CD4-positive, CD25-positive, alpha-beta regulatory T cell (primary cell): ENCODE data around the gene PPP1R2C. TPM values are rescaled to one million over a fixed set of nuclear protein-coding genes. Genes with fewer than 3 reads are reported as not detected.
A peak's percentile ranks its signal among the peaks of the same experiment; 100 is the strongest.

Experiments
- ATAC-seq, 2 donors: fragments of 150-1000 bp; cut with Tn5 transposase; one replicate each; pipeline ENCODE4 v1.10.0; 2021; ENCODE audit warnings: low read depth in 2 of 2, moderate number of reproducible peaks in 2 of 2, moderate library complexity in 1 of 2
- DNase-seq, 3 donors: peaks; one replicate each; pipeline versions ENCODE4 v3.0.0 to v3.0.0-alpha.2; 2012 to 2022; ENCODE audit warnings: mixed read lengths in 1 of 3
- H3K27ac ChIP-seq: one replicate; pipeline ENCODE4 v1.7.0; 2013; ENCODE audit warnings: mild to moderate bottlenecking, low read length; ENCODE audit not compliant: insufficient read depth, poor library complexity, severe bottlenecking
- H3K27me3 ChIP-seq: one replicate; pipeline ENCODE4 v1.7.0; 2013; ENCODE audit warnings: low read length; ENCODE audit not compliant: control insufficient read depth, insufficient read depth
- H3K36me3 ChIP-seq: one replicate; pipeline ENCODE4 v1.7.0; 2013; ENCODE audit warnings: mild to moderate bottlenecking, low read length, moderate library complexity; ENCODE audit not compliant: control insufficient read depth, insufficient read depth
- H3K4me1 ChIP-seq: 2 replicates; pipeline ENCODE4 v1.7.0; 2013; ENCODE audit warnings: mild to moderate bottlenecking, low read length; ENCODE audit not compliant: insufficient read depth, control insufficient read depth, poor library complexity, severe bottlenecking
- H3K4me3 ChIP-seq: one replicate; pipeline ENCODE4 v1.7.0; 2013; ENCODE audit warnings: low read depth, mild to moderate bottlenecking, low read length, moderate library complexity
- H3K9me3 ChIP-seq, 2 experiments: 1 replicate in 1 of 2; 2 replicates in 1 of 2; pipeline ENCODE4 v1.7.0; 2013; ENCODE audit warnings: low read length in 2 of 2, mild to moderate bottlenecking in 1 of 2, moderate library complexity in 1 of 2; ENCODE audit not compliant: control insufficient read depth in 2 of 2
- H3K27ac Mint-ChIP-seq, 3 donors: one replicate each; pipeline ENCODE4 v1.8.0; 2020 to 2022; ENCODE audit warnings: mild to moderate bottlenecking in 3 of 3, mixed read lengths in 3 of 3, moderate library complexity in 2 of 3
- H3K27me3 Mint-ChIP-seq: one replicate; pipeline ENCODE4 v1.8.0; 2022; ENCODE audit warnings: mild to moderate bottlenecking, mixed read lengths
- H3K36me3 Mint-ChIP-seq: one replicate; pipeline ENCODE4 v1.8.0; 2020; ENCODE audit warnings: mixed read lengths
- H3K4me1 Mint-ChIP-seq, 4 donors: one replicate each; pipeline ENCODE4 v1.8.0; 2020 to 2022; ENCODE audit warnings: mixed read lengths in 4 of 4, mild to moderate bottlenecking in 1 of 4
- H3K4me3 Mint-ChIP-seq, 4 donors: one replicate each; pipeline ENCODE4 v1.8.0; 2020 to 2022; ENCODE audit warnings: mild to moderate bottlenecking in 4 of 4, mixed read lengths in 4 of 4, moderate library complexity in 3 of 4
- H3K9me3 Mint-ChIP-seq, 7 donors: one replicate each; pipeline ENCODE4 v1.8.0; 2020 to 2022; ENCODE audit warnings: mixed read lengths in 7 of 7, mild to moderate bottlenecking in 3 of 7, moderate library complexity in 2 of 7
- polyA plus RNA-seq, 4 donors: library from polyadenylated mRNA; unstranded; fragments of 300-500 nt; fragmentation: Illumina TruSeq; gene quantifications; one replicate each; pipeline ENCODE4 v1.2.3, GENCODE V29; 2021
- total RNA-seq: library from RNA; stranded (reverse); gene quantifications from one replicate; pipeline ENCODE4 v1.2.3, GENCODE V29; 2022

PPP1R2C gene
- total and polyA plus RNA-seq, 5 donors from 2014 or later = 2.1 to 32.2 (median 3.7) TPM; not detected in 1

DNA sequence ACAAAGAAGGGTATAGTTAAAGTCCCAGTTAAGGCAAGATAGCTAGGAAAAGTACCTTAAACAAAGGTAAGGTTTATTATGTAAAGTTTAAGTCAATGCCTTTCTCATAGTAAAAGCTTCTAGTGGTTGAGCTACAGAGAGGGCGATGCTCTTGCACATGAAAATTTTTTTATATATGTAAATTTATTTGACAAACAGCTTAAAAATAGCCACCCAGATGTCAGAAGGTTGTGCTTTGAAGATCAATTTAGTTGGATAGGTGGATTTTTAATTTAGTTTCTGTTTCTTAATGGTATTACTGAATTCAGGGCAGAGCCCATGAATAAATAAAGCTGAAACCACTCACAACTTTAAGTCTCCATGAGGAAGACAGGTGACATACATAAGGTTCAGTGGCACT, 29.4 kb upstream of the PPP1R2C start:
- DNase-seq (no peak), ATAC-seq (no peak)
- Histone ChIP-seq H3K4me1 (no peaks in the 10 kb centered on the region), H3K27me3 (no peaks in the 10 kb centered on the region), H3K9me3 (no peaks in the 10 kb centered on the region), H3K4me3 (no peak overlapping the region), H3K36me3 (no peaks in the 10 kb centered on the region), H3K27ac (no peak overlapping the region)
- Mint-ChIP-seq H3K27ac (no peak overlapping the region), H3K4me1 (peaks cover 0 to 13% (median 4%) of the 10 kb centered on the region in 4 donors), H3K4me3 (no peak overlapping the region), H3K36me3 (no peaks in the 10 kb centered on the region), H3K27me3 (no peaks in the 10 kb centered on the region), H3K9me3 (peaks cover 0 to 2% (median 0%) of the 10 kb centered on the region in 7 donors)

DNA sequence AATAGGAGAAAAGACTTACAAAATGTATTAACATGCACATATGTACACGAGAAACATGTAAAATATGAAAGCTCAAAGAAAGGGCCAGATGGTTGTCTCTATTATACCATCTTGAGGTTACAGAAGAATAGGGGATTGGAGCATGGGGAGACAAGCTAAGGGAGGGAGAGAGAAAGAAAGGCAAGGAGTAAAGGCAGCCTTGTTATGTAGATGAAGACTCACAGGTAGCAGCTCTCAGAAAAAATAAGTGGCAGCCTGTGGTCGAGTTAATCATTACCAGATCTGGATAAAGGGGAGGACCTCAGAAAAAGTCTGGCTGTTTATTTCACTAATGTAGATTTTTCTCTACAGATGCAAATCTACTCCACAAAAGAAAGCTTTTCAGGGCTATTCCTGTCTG, 26.6 kb upstream of the PPP1R2C start:
- ATAC-seq = no peak
- Mint-ChIP-seq H3K4me3 (peak overlapping the region in 1 of 4 donors; percentile 15), H3K9me3 (peaks cover 0 to 2% (median 0%) of the 10 kb centered on the region in 7 donors), H3K27ac (peak overlapping the region in 2 of 3 donors; percentile 2 to 3), H3K36me3 (no peaks in the 10 kb centered on the region), H3K27me3 (no peaks in the 10 kb centered on the region), H3K4me1 (peaks cover 0 to 14% (median 7%) of the 10 kb centered on the region in 4 donors)
- Histone ChIP-seq H3K9me3 (no peaks in the 10 kb centered on the region), H3K4me1 (no peaks in the 10 kb centered on the region), H3K27me3 (no peaks in the 10 kb centered on the region), H3K36me3 (no peaks in the 10 kb centered on the region), H3K27ac (no peak overlapping the region), H3K4me3 (no peak overlapping the region)
- DNase-seq = no peak

DNA sequence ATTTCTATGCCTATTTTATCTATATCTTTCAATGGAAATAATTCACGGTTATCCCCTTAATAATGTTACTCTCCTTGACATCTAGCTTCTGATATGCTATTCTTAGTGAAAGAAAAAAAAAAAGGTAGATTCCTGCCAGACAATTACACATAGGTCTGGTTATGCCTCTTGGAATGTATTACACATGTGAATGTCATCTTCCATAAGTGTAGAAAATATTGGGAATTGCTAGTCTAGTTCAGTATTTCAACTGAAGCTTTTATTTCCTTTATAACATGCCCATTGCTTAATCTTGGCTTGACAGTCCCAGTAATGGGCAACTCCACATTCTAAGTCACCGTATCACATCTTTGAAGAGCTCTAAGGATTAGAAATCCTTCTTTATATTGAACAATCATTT, 25.4 kb upstream of the PPP1R2C start:
- no peaks in the 10 kb centered on the region for H3K36me3 Mint-ChIP-seq
- H3K4me3 Mint-ChIP-seq = no peak overlapping the region
- Histone ChIP-seq H3K4me3 (no peak overlapping the region), H3K36me3 (no peaks in the 10 kb centered on the region), H3K27ac (no peak overlapping the region), H3K4me1 (no peaks in the 10 kb centered on the region), H3K27me3 (no peaks in the 10 kb centered on the region), H3K9me3 (no peaks in the 10 kb centered on the region)
- H3K4me1 Mint-ChIP-seq = peaks cover 0 to 14% (median 7%) of the 10 kb centered on the region in 4 donors
- H3K27ac Mint-ChIP-seq = no peak overlapping the region
- DNase-seq = no peak
- H3K9me3 Mint-ChIP-seq = peaks cover 0 to 2% (median 0%) of the 10 kb centered on the region in 7 donors
- ATAC-seq = no peak
- H3K27me3 Mint-ChIP-seq = no peaks in the 10 kb centered on the region

DNA sequence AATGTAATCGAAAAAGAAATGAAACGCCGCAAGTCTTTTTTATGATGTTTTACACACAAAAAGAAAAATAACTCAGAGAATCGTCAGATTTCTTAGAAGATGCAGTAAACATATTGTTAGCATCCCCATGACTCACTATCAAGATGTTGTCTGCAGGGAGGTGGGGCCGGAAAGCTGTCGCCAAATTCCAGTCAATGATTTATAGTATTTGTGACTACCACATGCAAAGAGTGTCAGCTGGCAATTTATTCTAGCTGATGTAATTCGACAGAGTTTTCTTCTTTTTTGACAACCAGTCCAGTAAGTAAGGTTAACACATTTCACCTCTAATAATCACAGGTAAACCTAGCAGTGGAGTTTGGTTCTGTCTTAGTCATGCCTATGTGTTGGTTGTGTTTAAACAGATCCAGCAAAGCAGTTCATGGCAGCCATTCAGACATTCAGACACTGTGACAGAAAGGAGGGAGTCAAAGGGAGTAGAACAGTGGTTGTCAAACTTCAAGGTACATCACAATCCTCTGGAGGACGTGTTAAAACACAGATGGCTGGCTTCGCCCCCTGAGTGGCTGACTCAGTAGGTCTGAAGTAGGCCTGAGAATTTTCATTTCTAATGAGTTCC, 19.8 kb upstream of the PPP1R2C start:
- Histone ChIP-seq H3K9me3 (no peaks in the 10 kb centered on the region), H3K4me3 (no peak overlapping the region), H3K36me3 (no peaks in the 10 kb centered on the region), H3K4me1 (no peaks in the 10 kb centered on the region), H3K27ac (no peak overlapping the region), H3K27me3 (no peaks in the 10 kb centered on the region)
- H3K9me3 Mint-ChIP-seq = peaks cover 0 to 3% (median 0%) of the 10 kb centered on the region in 7 donors
- H3K27me3 Mint-ChIP-seq = no peaks in the 10 kb centered on the region
- DNase-seq = no peak
- H3K36me3 Mint-ChIP-seq = no peaks in the 10 kb centered on the region
- no peak for ATAC-seq
- H3K4me3 Mint-ChIP-seq = no peak overlapping the region
- H3K27ac Mint-ChIP-seq = no peak overlapping the region
- peaks cover 0 to 10% (median 0%) of the 10 kb centered on the region in 4 donors for H3K4me1 Mint-ChIP-seq

DNA sequence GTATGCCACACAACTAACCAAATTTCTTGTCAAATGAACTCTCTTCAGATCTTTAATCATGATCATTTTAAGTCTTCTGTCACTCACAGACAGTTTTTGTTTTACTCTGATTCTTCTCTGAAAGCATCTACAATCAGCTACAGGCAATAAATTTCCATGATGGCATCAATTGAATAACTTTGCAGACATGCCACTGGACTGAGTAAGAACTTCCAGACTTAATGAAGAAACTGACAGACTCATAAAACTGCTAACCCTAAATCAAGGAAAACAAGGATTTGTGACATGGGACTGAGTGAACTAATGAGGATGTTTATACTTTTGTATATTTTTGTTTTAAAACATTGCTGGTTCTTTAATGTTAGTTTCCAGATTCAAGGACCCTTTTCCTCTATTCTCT, 5.5 kb upstream of the PPP1R2C start:
- no peak overlapping the region for H3K4me3 Mint-ChIP-seq
- H3K27ac Mint-ChIP-seq = no peak overlapping the region
- peaks cover 10% of the 10 kb centered on the region for H3K36me3 Mint-ChIP-seq
- H3K4me3 ChIP-seq = no peak overlapping the region
- H3K9me3 ChIP-seq = no peaks in the 10 kb centered on the region
- H3K4me1 ChIP-seq = no peaks in the 10 kb centered on the region
- no peak overlapping the region for H3K27ac ChIP-seq
- no peaks in the 10 kb centered on the region for H3K36me3 ChIP-seq
- H3K27me3 ChIP-seq = no peaks in the 10 kb centered on the region
- H3K4me1 Mint-ChIP-seq = peaks cover 0 to 7% (median 4%) of the 10 kb centered on the region in 4 donors
- ATAC-seq (no peak), DNase-seq (no peak)
- peaks cover 0 to 9% (median 0%) of the 10 kb centered on the region in 7 donors for H3K9me3 Mint-ChIP-seq
- H3K27me3 Mint-ChIP-seq = no peaks in the 10 kb centered on the region

DNA sequence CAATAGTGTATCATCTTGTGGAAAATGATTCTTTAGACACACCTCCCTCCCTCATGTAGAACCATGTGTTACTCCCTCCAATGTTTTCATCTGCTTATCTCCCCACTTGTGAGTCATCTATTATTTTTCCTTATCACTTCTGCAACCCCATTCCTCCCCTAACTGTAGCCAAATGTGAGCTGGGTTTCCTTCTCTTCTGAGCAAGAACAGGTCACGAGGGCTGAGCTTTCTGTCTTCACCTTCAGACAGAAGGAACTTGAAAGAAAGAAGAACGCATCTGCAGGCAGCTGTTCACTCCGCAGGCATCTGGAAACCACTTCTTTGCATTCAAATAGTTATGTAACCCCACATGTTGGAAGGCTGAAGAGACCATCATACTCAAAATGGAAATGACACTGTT, 1.8 kb downstream of the PPP1R2C start:
- Histone ChIP-seq H3K36me3 (no peaks in the 10 kb centered on the region), H3K27ac (no peak overlapping the region), H3K4me1 (no peaks in the 10 kb centered on the region), H3K4me3 (no peak overlapping the region), H3K9me3 (no peaks in the 10 kb centered on the region), H3K27me3 (no peaks in the 10 kb centered on the region)
- DNase-seq (no peak), ATAC-seq (no peak)
- H3K4me1 Mint-ChIP-seq = peaks cover 5 to 26% (median 5%) of the 10 kb centered on the region in 4 donors
- H3K27ac Mint-ChIP-seq = peak overlapping the region in 2 of 3 donors; percentile 23 to 47
- peaks cover 0 to 6% (median 0%) of the 10 kb centered on the region in 7 donors for H3K9me3 Mint-ChIP-seq
- peaks cover 4% of the 10 kb centered on the region for H3K27me3 Mint-ChIP-seq
- H3K4me3 Mint-ChIP-seq = peak overlapping the region in 1 of 4 donors; percentile 10
- H3K36me3 Mint-ChIP-seq = peaks cover 6% of the 10 kb centered on the region

DNA sequence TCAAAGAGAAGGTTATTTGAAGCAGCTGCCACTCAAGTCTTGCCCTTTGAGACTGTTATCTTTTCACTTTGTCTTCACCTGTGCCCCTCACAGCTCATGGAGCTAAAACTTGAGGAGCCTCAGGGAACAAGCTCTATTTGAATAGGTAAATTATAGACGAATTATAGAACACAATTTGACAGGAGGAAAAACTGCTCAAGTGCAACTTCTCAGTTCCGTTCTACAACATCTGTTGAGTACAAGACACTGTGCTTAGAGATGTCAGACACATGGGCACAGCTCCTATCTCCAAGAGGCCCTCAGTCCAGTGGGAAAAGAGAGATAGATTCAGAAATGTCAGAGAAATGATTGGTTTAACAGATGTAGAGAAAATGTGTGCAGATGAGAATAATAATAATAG, 5.1 kb downstream of the PPP1R2C start:
- H3K4me3 Mint-ChIP-seq = peak overlapping the region in 1 of 4 donors; percentile 27
- H3K9me3 ChIP-seq = no peaks in the 10 kb centered on the region
- peaks cover 0 to 3% (median 0%) of the 10 kb centered on the region in 7 donors for H3K9me3 Mint-ChIP-seq

More for the DNA sequence above, 5.1 kb downstream of the PPP1R2C start:
- Mint-ChIP-seq H3K27me3 (peaks cover 4% of the 10 kb centered on the region), H3K4me1 (peaks cover 2 to 18% (median 5%) of the 10 kb centered on the region in 4 donors), H3K36me3 (no peaks in the 10 kb centered on the region), H3K27ac (no peak overlapping the region)
- Histone ChIP-seq H3K27me3 (no peaks in the 10 kb centered on the region), H3K4me3 (no peak overlapping the region), H3K36me3 (no peaks in the 10 kb centered on the region), H3K4me1 (no peaks in the 10 kb centered on the region), H3K27ac (no peak overlapping the region)
- ATAC-seq (no peak), DNase-seq (no peak)
